Heart left ventricle (tissue), 16 donors: Measurements from ENCODE around the gene SCP2. TPM values are rescaled to one million over a fixed set of nuclear protein-coding genes. Genes with fewer than 3 reads are reported as not detected.

Source experiments
- ATAC-seq, 4 donors: fragments of 200-7000 bp; cut with Tn5 transposase; one replicate each; pipeline ENCODE4 v1.9.1; 2020 to 2022; ENCODE audit warnings: moderate library complexity in 4 of 4, mild to moderate bottlenecking in 3 of 4, moderate number of reproducible peaks in 1 of 4
- DNase-seq, 5 donors: peaks; one replicate each; pipeline ENCODE4 v3.0.0-alpha.2; 2020
- H3K27ac ChIP-seq, 12 donors: fragments of 200-600 bp; sonication (generic) in 4 of 12; one replicate each; pipeline versions ENCODE4 v1.5.0 to v1.8.0; 2016 to 2022; ENCODE audit warnings: mild to moderate bottlenecking in 2 of 12
- H3K27me3 ChIP-seq, 9 donors: fragments of 200-600 bp; sonication (generic) in 2 of 9; one replicate each; pipeline versions ENCODE4 v1.5.1 to v1.8.0; 2016 to 2022; ENCODE audit warnings: mild to moderate bottlenecking in 3 of 9
- H3K36me3 ChIP-seq, 9 donors: fragments of 200-600 bp; sonication (generic) in 2 of 9; one replicate each; pipeline versions ENCODE4 v1.5.0 to v1.8.0; 2018 to 2022; ENCODE audit warnings: mild to moderate bottlenecking in 2 of 9
- H3K4me1 ChIP-seq, 12 donors: fragments of 200-600 bp; sonication (generic) in 4 of 12; one replicate each; pipeline versions ENCODE4 v1.5.0 to v1.8.0; 2016 to 2022; ENCODE audit warnings: mild to moderate bottlenecking in 3 of 12
- H3K4me3 ChIP-seq, 12 donors: fragments of 200-600 bp; sonication (generic) in 4 of 12; one replicate each; pipeline versions ENCODE4 v1.5.0 to v1.8.0; 2017 to 2022; ENCODE audit warnings: mild to moderate bottlenecking in 9 of 12, moderate library complexity in 4 of 12
- H3K9me3 ChIP-seq, 12 donors: fragments of 200-600 bp; sonication (generic) in 4 of 12; one replicate each; pipeline versions ENCODE4 v1.5.0 to v1.8.0; 2016 to 2022; ENCODE audit warnings: mild to moderate bottlenecking in 1 of 12
- POLR2A ChIP-seq, 2 donors: fragments of 450-650 bp; IDR thresholded peaks; one replicate each; pipeline ENCODE4 v1.6.1; 2017; ENCODE audit warnings: antibody characterized with exemption in 2 of 2, mild to moderate bottlenecking in 2 of 2, moderate library complexity in 2 of 2
- WGBS, 4 donors: extraction: QIAGEN DNeasy Blood & Tissue Kit in 2 of 4; methylation state at CpG; one replicate each; pipeline versions ENCODE4 v1.1.5 to v1.1.7; 2013 to 2018; 5-methylcytosine and 5-hydroxymethylcytosine counted together
- intact Hi-C, 10 donors: fragments of 100-400 bp; cut with DNase I; formaldehyde crosslinking; loops; one replicate each; pipeline versions ENCODE4 v1.11.1 to v1.14.2; 2022
- polyA plus RNA-seq, 2 donors: library from polyadenylated mRNA; stranded (reverse); fragments of 200-250 nt; gene quantifications; one replicate each; pipeline ENCODE4 v1.2.3, GENCODE V29; 2013
- total RNA-seq, 9 donors: library from RNA; depleted of rRNA in 2 of 9; stranded (reverse); fragments of >200 nt in 2 of 9; fragmentation: NEBNext Ultra II Directional in 3 of 9; extraction: Animal tissue kit (Norgen Biotek cat#: 25700) in 3 of 9; gene quantifications; one replicate each; pipeline versions ENCODE4 v1.1.0 to v1.2.4, GENCODE V29; 2016 to 2023
- TF ChIP-seq, protein P1 (sequence below), 12 donors: fragments of 200-600 bp; sonication (generic) in 4 of 12; IDR thresholded peaks; one replicate each; pipeline versions ENCODE4 v1.5.0 to v1.8.0; 2018 to 2022; ENCODE audit warnings: antibody characterized with exemption in 12 of 12, mild to moderate bottlenecking in 5 of 12
- donor health status: ischemic (EF 13 %, LVEDD 7.1; RV severe dilation, severe dysfunction).
- donor health status: healthy with polysubstance abuse.
- donor health status: DM: no; HTN: yes; CAD: no.
- donor health status: DM: no; HTN: no; CAD: no.
- donor health status: ischemic (EF 25% LVEDD 6.9; RV normal size, moderate dysfunction).
- donor health status: ischemic (EF 25% LVEDD 5.7; RV mildly dilated, moderate dysfunction).
- donor health status: healthy.
- donor health status: DM: yes; HTN: yes; CAD: no.
- donor health status: ischemic (EF 35%, LVEDD 5.7; RV mildly dilated, moderate dysfunction).
- donor health status: nonischemic (EF 11% LVEDD 7.7; RV severe dilation, severe dysfunction).
- donor health status: DM: yes; HTN: yes; CAD: no.
- donor health status: PGD.
- donor health status: ischemic (EF 29% LVEDD 5.4; RV normal size, mild dysfunction).
- donor health status: nonischemic (EF 23%, LVEDD 6.1; RV moderate dilation, normal function).

Gene SCP2
- total and polyA plus RNA-seq, 11 donors, result 83.4 to 143 (median 132) TPM

DNA sequence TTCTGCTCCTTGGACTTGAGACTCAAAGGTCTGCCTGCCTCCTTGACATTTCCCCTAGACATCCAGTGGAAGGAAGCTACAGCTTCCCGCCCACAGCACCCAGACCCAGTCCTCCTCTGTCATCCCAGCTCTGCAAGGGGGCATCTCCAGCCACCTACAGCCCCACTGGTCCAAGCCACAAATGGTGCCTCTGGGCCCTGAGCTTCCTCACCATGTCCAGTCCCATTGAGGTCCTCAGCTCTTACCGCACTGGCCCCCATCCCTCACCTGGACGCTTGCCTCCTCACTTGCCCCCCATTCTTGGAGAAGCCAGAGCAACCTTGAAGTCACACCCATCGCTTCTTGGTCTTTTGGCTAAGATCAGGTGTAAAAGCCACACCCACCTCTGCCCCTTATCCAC is 148.1 kb downstream of the SCP2 start:
- Histone ChIP-seq H3K4me3 (no peak overlapping the region), H3K9me3 (no peaks in the 10 kb centered on the region), H3K36me3 (peaks cover 0 to 42% (median 0%) of the 10 kb centered on the region in 9 donors), H3K27ac (peak overlapping the region in 1 of 12 donors; percentile 28), H3K4me1 (peaks cover 0 to 19% (median 0%) of the 10 kb centered on the region in 12 donors), H3K27me3 (no peaks in the 10 kb centered on the region)
- no peak for ATAC-seq
- no peak for TF ChIP-seq POLR2A (IDR thresholded peaks at IDR 0.05)
- TF ChIP-seq, protein P1, sequence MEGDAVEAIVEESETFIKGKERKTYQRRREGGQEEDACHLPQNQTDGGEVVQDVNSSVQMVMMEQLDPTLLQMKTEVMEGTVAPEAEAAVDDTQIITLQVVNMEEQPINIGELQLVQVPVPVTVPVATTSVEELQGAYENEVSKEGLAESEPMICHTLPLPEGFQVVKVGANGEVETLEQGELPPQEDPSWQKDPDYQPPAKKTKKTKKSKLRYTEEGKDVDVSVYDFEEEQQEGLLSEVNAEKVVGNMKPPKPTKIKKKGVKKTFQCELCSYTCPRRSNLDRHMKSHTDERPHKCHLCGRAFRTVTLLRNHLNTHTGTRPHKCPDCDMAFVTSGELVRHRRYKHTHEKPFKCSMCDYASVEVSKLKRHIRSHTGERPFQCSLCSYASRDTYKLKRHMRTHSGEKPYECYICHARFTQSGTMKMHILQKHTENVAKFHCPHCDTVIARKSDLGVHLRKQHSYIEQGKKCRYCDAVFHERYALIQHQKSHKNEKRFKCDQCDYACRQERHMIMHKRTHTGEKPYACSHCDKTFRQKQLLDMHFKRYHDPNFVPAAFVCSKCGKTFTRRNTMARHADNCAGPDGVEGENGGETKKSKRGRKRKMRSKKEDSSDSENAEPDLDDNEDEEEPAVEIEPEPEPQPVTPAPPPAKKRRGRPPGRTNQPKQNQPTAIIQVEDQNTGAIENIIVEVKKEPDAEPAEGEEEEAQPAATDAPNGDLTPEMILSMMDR (IDR thresholded peaks at IDR 0.05), result no peak
- DNase-seq, result peak in 2 of 5 donors; percentile 8 to 18
- intact Hi-C loops, result no loop called here
- 96 to 99% (median 98%) methylated on average over 4 of the region's 4 CpGs for WGBS, 4 donors

DNA sequence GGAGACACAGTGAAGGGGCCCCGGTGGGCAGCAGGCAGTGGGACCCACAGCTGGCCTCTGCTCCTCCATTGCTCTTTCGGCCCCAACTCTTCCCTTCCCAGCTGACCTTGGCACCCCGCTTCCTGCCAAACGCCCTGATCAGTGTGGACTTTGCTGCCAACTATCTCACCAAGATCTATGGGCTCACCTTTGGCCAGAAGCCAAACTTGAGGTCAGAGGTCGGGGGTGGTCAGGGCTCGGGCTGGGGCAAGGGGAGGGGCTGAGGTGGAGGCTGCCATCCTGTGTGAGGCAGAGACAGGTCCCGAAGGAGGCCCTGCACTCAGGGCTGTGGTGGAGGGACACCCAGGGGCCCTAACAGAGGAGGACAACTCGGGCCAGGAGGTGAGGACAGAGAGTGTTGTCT is 148.7 kb downstream of the SCP2 start:
- Histone ChIP-seq H3K36me3 (peaks cover 0 to 40% (median 0%) of the 10 kb centered on the region in 9 donors), H3K4me3 (no peak overlapping the region), H3K4me1 (peaks cover 0 to 19% (median 0%) of the 10 kb centered on the region in 12 donors), H3K9me3 (no peaks in the 10 kb centered on the region), H3K27ac (no peak overlapping the region), H3K27me3 (no peaks in the 10 kb centered on the region)
- intact Hi-C loops, result no loop called here
- 79 to 85% (median 81%) methylated on average over 7 to 8 of the region's 8 CpGs for WGBS, 4 donors
- TF ChIP-seq POLR2A (IDR thresholded peaks at IDR 0.05), result no peak
- TF ChIP-seq, protein P1 (IDR thresholded peaks at IDR 0.05), result no peak
- ATAC-seq (no peak), DNase-seq (peak in 3 of 5 donors; percentile 20 to 62 (median 29))

DNA sequence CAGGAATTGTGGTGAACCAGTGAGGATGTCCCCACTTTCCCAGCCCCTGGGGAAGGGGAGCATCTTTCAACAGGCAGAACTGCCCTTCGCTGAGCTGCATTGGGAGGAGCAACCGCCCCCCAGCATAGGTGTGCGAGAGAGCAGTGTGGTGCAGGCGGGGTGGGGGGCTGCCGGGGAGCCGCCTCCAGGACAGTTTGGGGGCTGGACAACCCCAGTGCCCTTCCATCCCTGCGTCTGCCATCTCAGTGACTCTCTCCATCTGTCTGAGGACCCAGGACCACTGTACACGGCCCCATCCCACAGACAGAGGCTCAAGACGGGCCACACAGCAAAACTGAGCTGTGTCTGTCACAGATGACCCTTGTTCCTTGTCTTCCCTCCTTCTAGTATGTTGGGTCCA is 149.1 kb downstream of the SCP2 start:
- WGBS, 4 donors, result 94 to 100% (median 96%) methylated on average over 6 to 9 of the region's 9 CpGs
- no peak for ATAC-seq
- Histone ChIP-seq H3K4me1 (peaks cover 0 to 19% (median 0%) of the 10 kb centered on the region in 12 donors), H3K4me3 (no peak overlapping the region), H3K27ac (no peak overlapping the region), H3K9me3 (no peaks in the 10 kb centered on the region), H3K27me3 (no peaks in the 10 kb centered on the region), H3K36me3 (peaks cover 0 to 41% (median 0%) of the 10 kb centered on the region in 9 donors)
- intact Hi-C loops, result no loop called here
- peak in 3 of 5 donors; percentile 5 to 44 (median 16) for DNase-seq
- no peak for TF ChIP-seq POLR2A (IDR thresholded peaks at IDR 0.05)
- TF ChIP-seq, protein P1 (IDR thresholded peaks at IDR 0.05), result no peak

DNA sequence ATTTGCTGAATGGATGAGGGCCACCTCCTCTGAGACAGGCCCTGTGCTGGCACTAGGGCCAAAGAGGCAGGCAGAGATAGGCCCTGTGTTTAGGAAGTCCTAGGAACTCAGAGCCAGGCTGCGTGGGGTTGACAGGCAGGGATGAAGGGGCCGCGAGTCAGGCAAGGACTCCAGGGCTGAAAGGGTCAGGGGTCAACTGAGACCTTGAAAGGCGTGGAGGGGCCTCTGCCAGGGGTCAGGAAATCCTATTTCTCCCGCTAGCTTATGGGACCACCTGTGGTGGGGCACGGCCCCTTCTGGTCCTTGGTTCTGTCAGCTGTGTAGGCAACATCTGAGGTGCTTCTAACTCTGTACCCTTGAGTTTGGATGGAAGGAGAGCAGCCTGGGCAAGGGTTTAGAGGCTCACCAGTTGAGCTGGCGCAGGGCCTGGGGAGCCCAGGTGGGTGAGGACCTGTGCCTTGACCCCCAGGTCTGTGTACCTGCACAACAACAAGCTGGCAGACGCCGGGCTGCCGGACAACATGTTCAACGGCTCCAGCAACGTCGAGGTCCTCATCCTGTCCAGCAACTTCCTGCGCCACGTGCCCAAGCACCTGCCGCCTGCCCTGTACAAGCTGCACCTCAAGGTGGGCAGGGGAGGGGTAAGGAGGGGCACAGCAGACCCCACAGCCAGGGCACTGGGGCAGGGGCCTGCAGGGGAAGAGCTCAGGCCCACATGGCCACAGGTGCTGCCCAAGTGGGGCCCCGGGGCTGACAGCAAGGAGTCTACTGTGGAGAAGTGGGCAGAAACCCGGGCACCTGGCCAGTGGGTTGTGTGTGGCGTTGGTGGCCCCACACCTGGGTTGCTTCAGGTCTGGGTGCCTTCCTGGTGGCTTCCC is 149.9 kb downstream of the SCP2 start:
- peaks cover 0 to 43% (median 0%) of the 10 kb centered on the region in 9 donors for H3K36me3 ChIP-seq
- no peaks in the 10 kb centered on the region for H3K27me3 ChIP-seq
- H3K9me3 ChIP-seq, result no peaks in the 10 kb centered on the region
- DNase-seq (peak in 3 of 5 donors; percentile 23 to 55 (median 26)), ATAC-seq (no peak)
- TF ChIP-seq, protein P1 (IDR thresholded peaks at IDR 0.05), result no peak
- no peak for TF ChIP-seq POLR2A (IDR thresholded peaks at IDR 0.05)
- no peak overlapping the region for H3K27ac ChIP-seq
- no peak overlapping the region for H3K4me3 ChIP-seq
- H3K4me1 ChIP-seq, result peaks cover 0 to 19% (median 0%) of the 10 kb centered on the region in 12 donors
- intact Hi-C loops, result no loop called here
- 90 to 91% (median 91%) methylated on average over 16 to 19 of the region's 19 CpGs for WGBS, 4 donors
